Measurements from ENCODE around the gene CRHR2.

CRHR2 gene

GRCh38 chr7:30717181-30717580 is 34.9 kb upstream of the CRHR2 start:
- TF ChIP-seq, protein P1, sequence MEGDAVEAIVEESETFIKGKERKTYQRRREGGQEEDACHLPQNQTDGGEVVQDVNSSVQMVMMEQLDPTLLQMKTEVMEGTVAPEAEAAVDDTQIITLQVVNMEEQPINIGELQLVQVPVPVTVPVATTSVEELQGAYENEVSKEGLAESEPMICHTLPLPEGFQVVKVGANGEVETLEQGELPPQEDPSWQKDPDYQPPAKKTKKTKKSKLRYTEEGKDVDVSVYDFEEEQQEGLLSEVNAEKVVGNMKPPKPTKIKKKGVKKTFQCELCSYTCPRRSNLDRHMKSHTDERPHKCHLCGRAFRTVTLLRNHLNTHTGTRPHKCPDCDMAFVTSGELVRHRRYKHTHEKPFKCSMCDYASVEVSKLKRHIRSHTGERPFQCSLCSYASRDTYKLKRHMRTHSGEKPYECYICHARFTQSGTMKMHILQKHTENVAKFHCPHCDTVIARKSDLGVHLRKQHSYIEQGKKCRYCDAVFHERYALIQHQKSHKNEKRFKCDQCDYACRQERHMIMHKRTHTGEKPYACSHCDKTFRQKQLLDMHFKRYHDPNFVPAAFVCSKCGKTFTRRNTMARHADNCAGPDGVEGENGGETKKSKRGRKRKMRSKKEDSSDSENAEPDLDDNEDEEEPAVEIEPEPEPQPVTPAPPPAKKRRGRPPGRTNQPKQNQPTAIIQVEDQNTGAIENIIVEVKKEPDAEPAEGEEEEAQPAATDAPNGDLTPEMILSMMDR (IDR thresholded peaks at IDR 0.05; ENCODE audit: low read depth, low read length, missing control alignments), result no peak
- no peak overlapping the region for H3K4me3 ChIP-seq (ENCODE audit: low read depth, low read length)
- in situ Hi-C loops (cut with HindIII; ENCODE audit: low sequenced_read_pairs), result no loop called here
- DNase-seq (ENCODE audit: low read depth), result no peak

- TF ChIP-seq, protein P1 (IDR thresholded peaks at IDR 0.05; ENCODE audit: low read depth, low read length, missing control alignments), result no peak
- in situ Hi-C loops (cut with HindIII; ENCODE audit: low sequenced_read_pairs), result no loop called here
- no peak overlapping the region for H3K4me3 ChIP-seq (ENCODE audit: low read depth, low read length)
- no peak for DNase-seq (ENCODE audit: low read depth)
Measured at GRCh38 chr7:30714129-30714528, 31.9 kb upstream of the CRHR2 start.

- in situ Hi-C loops (cut with HindIII; ENCODE audit: low sequenced_read_pairs), result no loop called here
- no peak for DNase-seq (ENCODE audit: low read depth)
- H3K4me3 ChIP-seq (ENCODE audit: low read depth, low read length), result no peak overlapping the region
- TF ChIP-seq, protein P1 (IDR thresholded peaks at IDR 0.05; ENCODE audit: low read depth, low read length, missing control alignments), result no peak
Measured at GRCh38 chr7:30713392-30713791, 31.1 kb upstream of the CRHR2 start.

DNA sequence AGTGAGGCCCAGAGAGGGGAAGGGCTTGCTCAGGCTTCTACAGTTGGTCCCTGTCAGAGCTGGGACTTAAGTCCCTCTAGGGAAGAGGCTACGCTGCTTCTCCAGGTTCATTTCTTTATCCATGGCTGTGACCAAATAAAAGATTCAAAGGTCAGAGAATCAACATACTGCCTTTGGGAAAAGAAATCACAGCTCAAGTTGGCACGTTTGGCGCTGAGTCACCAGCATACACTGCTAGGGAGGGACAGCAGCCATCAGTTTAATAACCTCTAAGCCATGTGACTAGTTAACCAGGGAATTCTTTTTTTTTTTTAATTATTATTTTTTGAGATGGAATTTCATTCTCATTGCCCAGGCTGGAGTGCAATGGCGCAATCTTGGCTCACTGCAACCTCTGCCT is 28.4 kb upstream of the CRHR2 start:
- H3K4me3 ChIP-seq (ENCODE audit: low read depth, low read length), result no peak overlapping the region
- DNase-seq (ENCODE audit: low read depth), result no peak
- in situ Hi-C loops (cut with HindIII; ENCODE audit: low sequenced_read_pairs), result no loop called here
- TF ChIP-seq, protein P1 (IDR thresholded peaks at IDR 0.05; ENCODE audit: low read depth, low read length, missing control alignments), result no peak

DNA sequence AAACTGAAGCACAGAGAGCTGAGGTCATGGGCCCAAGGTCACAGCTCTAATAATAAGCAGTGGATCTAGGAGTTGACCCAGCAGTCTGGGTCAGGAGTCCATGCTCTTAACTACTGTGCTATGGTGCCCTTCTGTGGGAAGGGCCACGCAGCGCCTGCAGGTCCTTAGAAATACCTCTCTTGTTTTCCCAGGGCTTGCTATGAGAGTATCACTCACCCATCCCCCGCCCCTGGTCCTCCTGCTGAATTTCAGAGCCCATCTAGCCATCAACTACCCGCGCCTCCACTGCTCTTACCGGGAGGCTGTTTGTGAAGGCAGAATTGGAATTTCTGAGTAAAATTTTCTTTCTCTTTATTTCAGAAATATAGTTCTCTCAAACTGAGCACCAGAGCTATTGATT is 27.3 kb upstream of the CRHR2 start:
- TF ChIP-seq, protein P1 (IDR thresholded peaks at IDR 0.05; ENCODE audit: low read depth, low read length, missing control alignments), result no peak
- in situ Hi-C loops (cut with HindIII; ENCODE audit: low sequenced_read_pairs), result no loop called here
- no peak overlapping the region for H3K4me3 ChIP-seq (ENCODE audit: low read depth, low read length)
- DNase-seq (ENCODE audit: low read depth), result no peak

DNA sequence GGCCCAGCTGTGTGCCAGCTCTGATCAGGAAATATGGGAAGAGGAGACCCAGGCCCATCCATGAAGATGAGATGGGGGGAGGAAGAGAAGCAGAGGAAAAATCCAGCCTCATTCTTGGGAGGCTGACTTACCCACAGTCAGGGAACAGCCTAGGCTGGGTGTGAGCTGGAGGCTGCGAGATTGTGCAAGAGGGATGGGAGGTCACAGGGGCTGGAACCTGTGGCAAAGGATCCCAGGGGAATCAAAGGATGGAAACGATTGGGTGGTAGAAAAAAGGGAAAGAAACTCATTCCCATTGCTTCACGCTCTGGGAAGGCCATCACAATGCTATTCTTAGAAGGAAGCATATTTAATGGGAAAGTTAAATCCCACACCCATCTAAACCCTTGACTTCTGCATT is 26.7 kb upstream of the CRHR2 start:
- H3K4me3 ChIP-seq (ENCODE audit: low read depth, low read length), result no peak overlapping the region
- TF ChIP-seq, protein P1 (IDR thresholded peaks at IDR 0.05; ENCODE audit: low read depth, low read length, missing control alignments), result no peak
- in situ Hi-C loops (cut with HindIII; ENCODE audit: low sequenced_read_pairs), result no loop called here
- no peak for DNase-seq (ENCODE audit: low read depth)

DNA sequence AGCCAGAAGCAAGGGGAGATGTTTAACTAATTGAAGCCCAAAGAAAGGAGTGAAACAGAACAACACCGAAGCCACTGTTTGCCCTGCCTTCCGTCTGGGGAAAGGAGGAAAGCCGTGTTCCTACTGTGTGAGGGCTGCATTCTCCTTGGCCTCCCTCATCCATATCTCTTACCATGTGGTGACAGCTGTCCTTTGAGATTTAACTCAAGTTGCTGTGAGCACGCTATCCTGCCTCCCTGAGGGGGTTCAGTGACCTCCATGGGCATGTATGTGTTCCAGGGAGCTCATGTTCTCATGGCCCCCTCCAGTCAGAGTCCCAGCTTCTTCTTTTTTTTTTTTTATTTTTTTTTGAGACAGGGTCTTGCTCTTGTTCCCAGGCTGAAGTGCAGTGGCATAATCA is 26.2 kb upstream of the CRHR2 start:
- TF ChIP-seq, protein P1 (IDR thresholded peaks at IDR 0.05; ENCODE audit: low read depth, low read length, missing control alignments), result no peak
- in situ Hi-C loops (cut with HindIII; ENCODE audit: low sequenced_read_pairs), result no loop called here
- H3K4me3 ChIP-seq (ENCODE audit: low read depth, low read length), result no peak overlapping the region
- no peak for DNase-seq (ENCODE audit: low read depth)

Measured in astrocyte of the cerebellum (primary cell).